OCI-LY1 (cell line): ENCODE data around the gene GPR158.

Source experiments
- EZH2 ChIP-seq: fragments of 200-600 bp; sonication (generic), shearing (Covaris generic); IDR thresholded peaks from 2 replicates; pipeline ENCODE4 v1.8.0; 2017; ENCODE audit warnings: borderline replicate concordance, mixed run types, mild to moderate bottlenecking, antibody characterized with exemption, low read length, moderate library complexity, mixed read lengths
- TF ChIP-seq, protein P1 (sequence below): fragments of 200-600 bp; sonication (generic), shearing (Covaris generic); IDR thresholded peaks from 2 replicates; pipeline ENCODE4 v1.5.1; 2017; ENCODE audit warnings: mild to moderate bottlenecking, antibody characterized with exemption, low read length, moderate library complexity, mixed read lengths

DNA sequence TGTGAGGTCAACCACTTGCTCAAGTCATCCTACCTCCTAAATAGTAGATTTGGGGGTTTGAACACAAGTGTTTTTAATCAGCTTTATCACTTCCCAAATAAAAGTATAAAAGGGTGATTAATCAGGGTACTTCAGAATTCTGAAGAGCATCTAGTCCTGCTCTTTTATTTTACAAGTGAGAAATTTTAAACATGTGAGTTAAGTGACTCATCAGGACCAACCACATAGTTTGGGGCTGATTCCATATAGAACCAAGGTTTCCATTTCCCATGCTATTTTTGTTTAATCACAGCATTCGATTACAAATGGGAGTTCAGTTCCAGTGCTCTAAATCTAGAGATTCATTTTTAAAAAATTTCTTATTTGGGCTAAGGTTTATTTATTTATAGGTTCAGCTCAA, 113.4 kb downstream of the GPR158 start:
- TF ChIP-seq, protein P1, sequence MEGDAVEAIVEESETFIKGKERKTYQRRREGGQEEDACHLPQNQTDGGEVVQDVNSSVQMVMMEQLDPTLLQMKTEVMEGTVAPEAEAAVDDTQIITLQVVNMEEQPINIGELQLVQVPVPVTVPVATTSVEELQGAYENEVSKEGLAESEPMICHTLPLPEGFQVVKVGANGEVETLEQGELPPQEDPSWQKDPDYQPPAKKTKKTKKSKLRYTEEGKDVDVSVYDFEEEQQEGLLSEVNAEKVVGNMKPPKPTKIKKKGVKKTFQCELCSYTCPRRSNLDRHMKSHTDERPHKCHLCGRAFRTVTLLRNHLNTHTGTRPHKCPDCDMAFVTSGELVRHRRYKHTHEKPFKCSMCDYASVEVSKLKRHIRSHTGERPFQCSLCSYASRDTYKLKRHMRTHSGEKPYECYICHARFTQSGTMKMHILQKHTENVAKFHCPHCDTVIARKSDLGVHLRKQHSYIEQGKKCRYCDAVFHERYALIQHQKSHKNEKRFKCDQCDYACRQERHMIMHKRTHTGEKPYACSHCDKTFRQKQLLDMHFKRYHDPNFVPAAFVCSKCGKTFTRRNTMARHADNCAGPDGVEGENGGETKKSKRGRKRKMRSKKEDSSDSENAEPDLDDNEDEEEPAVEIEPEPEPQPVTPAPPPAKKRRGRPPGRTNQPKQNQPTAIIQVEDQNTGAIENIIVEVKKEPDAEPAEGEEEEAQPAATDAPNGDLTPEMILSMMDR: no peak
- no peak for TF ChIP-seq EZH2
